ENCODE data around the gene CLTC. TPM values are rescaled to one million over a fixed set of nuclear protein-coding genes. Genes with fewer than 3 reads are reported as not detected.
A peak's percentile ranks its signal among the peaks of the same experiment; 100 is the strongest.

The CLTC gene
- polyA plus RNA-seq, 10 donors: 134 to 173 (median 154) TPM

- no peak for DNase-seq
Observed at GRCh38 chr17:59678918-59679317, 59.2 kb downstream of the CLTC start.

- peak in 1 of 3 donors; percentile 23 for DNase-seq
Observed at GRCh38 chr17:59680314-59680713, 60.6 kb downstream of the CLTC start.

DNA sequence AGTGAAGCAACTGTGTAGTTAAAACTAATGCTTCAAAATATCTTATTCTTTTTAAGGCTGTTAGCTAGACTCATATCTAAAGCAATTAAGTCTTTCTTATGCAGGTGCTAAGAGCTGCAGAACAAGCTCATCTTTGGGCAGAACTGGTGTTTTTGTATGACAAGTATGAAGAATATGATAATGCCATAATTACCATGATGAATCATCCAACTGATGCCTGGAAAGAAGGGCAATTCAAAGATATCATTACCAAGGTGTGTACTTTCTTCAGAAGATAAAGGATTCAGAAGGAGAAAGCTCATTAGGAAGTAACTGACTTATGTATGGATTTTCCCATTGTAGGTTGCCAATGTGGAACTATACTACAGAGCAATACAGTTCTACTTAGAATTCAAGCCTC, 63.6 kb downstream of the CLTC start:
- no peak for DNase-seq

GRCh38 chr17:59684967-59685366, 65.3 kb downstream of the CLTC start:
- DNase-seq: no peak

GRCh38 chr17:59688008-59688407, 68.3 kb downstream of the CLTC start:
- DNase-seq: no peak

DNA sequence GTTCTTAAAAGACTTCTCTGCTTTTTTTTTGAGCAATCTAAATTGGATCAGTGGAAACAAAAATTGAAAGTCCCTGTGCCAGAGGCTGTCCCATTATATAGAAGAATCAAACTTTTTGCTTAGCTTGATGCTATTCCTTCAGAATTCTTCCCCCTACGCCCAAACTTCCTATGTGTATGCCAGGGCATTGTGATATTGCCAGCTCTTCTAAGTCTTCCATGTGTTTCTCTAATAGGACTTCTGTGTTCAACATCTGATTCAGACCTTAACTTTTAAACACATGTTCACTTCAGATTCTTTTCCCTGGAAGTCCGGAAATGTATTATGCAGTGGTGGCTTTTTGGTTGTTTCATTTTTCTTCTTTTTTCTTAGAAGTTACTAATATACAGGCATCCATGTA, 68.8 kb downstream of the CLTC start:
- DNase-seq: peak in 2 of 3 donors; percentile 30 to 31

DNA sequence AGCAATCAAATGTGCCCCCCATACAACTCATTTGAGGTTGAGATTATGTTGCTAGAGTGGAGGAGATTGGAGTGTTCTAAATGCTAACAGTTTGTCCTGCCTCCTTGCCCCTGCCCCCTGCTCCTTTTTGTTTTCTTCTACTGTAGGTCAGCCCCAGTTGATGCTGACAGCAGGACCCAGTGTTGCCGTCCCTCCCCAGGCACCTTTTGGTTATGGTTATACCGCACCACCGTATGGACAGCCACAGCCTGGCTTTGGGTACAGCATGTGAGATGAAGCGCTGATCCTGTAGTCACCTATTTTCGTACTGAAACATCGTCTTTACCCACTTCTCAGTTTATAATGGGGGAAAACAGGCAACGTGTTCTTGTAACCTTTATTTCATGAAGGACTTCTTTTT, 73.9 kb downstream of the CLTC start:
- DNase-seq: no peak

DNA sequence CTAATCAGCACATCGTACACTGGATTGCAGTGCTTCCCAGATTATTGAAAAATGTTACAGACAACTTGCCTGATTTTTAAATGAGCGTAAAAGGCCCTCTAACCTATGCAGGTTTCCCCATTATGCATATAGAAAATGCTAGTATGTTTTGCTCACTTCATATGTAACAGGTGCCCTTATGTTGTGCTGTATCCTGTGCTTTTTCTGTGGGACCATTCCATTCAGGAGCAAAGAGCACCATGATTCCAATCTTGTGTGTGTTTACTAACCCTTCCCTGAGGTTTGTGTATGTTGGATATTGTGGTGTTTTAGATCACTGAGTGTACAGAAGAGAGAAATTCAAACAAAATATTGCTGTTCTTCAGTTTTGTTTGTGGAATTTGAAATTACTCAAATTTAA, 74.6 kb downstream of the CLTC start:
- DNase-seq: no peak

- no peak for DNase-seq
Observed at GRCh38 chr17:59695945-59696681, 76.4 kb downstream of the CLTC start.

- no peak for DNase-seq
Observed at GRCh38 chr17:59696682-59697277, 77.1 kb downstream of the CLTC start.

GRCh38 chr17:59698143-59698542, 78.4 kb downstream of the CLTC start:
- DNase-seq: no peak

DNA sequence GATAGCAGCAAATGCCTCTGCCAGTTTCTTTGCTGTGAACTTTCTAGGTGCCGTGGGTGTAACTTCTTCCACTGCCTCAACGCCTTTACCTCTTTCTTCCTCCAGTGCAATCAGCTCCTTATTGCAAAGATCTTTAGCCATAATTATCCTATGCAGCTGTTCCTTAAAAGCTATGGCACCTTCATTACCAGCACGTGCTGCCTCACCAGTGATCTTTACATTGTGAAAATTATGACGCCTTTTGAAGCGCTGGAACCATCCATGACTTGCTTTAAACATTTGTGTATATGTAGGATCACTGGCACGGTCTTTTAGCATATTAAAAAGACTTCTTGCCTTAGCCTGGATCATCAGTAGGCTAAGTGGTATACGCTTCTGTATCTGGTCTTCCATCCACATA, 79.5 kb downstream of the CLTC start:
- DNase-seq: no peak

DNA sequence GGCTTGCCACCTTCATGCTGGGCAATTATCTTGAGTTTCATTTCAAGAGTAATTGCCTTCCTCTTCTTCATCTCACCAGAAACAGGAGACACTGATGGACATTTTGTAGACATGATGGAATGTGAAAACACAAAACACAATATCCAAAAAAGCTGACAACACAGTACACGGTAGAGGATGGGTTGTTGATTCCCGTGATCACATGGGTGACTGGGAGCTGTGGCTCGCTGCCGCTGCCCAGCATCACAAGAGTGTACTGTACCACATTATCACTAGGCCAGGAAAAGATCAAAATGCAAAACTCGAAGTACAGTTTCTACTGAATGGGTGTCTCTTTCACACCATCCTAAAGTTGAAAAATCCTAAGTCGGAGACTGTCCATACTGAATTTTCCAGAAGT, 80.1 kb downstream of the CLTC start:
- DNase-seq: no peak

DNA sequence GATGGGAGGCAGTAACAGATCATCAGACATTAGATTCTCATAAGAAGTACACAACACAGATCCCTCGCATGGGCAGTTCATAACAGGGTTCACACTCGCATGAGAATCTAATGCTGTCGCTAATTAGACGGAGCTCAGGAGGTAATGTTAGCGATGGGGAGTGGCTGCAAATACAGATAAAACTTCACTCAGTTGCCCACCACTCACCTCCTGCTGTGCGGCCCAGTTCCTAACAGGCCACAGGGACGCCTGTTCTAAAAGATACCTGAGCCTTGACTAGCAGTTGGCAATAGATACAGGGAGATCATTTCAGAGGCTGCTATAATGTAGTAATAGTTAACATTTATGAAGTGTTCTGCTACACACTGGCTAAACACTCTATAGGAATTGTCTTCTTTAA, 82.6 kb downstream of the CLTC start:
- DNase-seq: no peak

- DNase-seq: peak; percentile 97 to 99 (median 98)
Observed at GRCh38 chr17:59707149-59707970, 87.7 kb downstream of the CLTC start, which contains the start of the genes PTRH2 and VMP1. Gene PTRH2, minus strand, starts transcription at chr17:59707430. Its CDS starts 9,452 bp downstream, at chr17:59697978. Gene VMP1, plus strand, starts transcription at chr17:59707654. Its CDS starts 23,793 bp downstream, at chr17:59731447.

- no peak for DNase-seq
Observed at GRCh38 chr17:59707971-59708430, 88.3 kb downstream of the CLTC start.

DNA sequence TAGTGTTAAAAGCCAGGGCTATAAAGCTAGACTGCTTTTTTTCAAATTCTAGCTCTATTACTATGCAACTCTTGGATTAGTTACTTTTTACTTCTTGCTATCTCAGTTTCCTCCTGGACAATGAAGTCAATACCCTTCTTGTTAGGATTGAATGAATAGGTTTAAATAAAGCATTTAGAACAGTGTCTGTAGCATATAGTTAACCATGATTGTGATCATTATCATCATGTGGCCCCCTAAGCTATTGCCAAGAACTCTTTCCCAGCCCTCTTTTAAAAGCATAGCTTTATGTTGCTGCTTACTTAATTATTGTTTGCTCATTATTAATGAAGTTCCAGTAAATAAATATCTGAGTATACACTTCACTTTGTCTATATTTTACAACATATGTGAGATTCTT, 92.2 kb downstream of the CLTC start:
- DNase-seq: no peak

- DNase-seq: no peak
Observed at GRCh38 chr17:59712862-59713261, 93.2 kb downstream of the CLTC start.

DNA sequence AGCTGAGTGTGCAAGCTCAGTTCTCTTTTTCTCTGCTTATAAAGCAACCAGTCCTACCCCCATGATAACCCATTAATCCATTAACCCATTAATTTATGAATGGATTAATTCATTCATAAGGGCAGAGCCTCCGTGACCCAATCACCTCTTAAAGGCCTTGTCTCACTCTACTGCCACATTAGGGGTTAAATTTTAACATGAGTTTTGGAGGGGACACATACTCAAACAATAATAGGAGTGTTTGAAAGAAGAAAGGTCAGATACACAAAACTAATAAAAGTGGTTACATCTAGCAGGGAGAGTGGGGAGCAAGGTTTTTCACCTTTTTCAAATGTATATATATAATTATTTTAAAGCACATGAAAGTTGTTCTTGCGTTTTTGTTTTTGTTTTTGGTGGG, 94.6 kb downstream of the CLTC start:
- no peak for DNase-seq

DNA sequence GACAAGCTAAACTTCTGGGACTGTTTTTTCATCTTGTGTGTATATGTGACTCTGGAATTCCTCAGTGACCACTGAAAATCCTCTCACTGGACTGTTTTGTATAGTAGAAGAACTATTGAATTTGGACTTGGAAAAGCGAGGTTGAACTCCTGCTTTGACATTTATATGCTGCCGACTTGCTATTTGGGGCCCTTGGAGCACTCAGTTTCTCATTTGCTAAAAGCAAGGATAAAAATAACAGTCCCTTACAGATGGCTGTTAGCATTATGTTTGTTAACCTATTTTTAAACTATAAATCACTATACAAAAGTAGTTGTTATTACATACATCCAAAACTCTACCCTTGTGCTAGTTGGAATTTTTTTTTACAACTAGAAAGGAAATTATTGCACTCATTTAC, 96.7 kb downstream of the CLTC start:
- no peak for DNase-seq

GRCh38 chr17:59719526-59719925, 99.8 kb downstream of the CLTC start:
- no peak for DNase-seq

- no peak for DNase-seq
Observed at GRCh38 chr17:59722623-59723022, 102.9 kb downstream of the CLTC start.

- DNase-seq: no peak
Observed at GRCh38 chr17:59723041-59723440, 103.3 kb downstream of the CLTC start.

Measured in muscle of back (tissue), 11 donors.